H1 (cell line): ENCODE measurements around the gene IFNL2. TPM values are rescaled to one million over a fixed set of nuclear protein-coding genes. Genes with fewer than 3 reads are reported as not detected.

Experiments used
- BRCA1 ChIP-seq: IDR thresholded peaks from 2 replicates; pipeline ENCODE4 v1.6.1; 2012; ENCODE audit warnings: low read depth, low read length, improper control_type of control experiment
- CBX8 ChIP-seq: fragments of 300-800, 300-1000 bp; sonication (generic); IDR thresholded peaks from 2 replicates; pipeline ENCODE4 v1.7.1; 2016; ENCODE audit warnings: low read depth, low read length, borderline replicate concordance
- RBBP5 ChIP-seq: IDR thresholded peaks from 2 replicates; pipeline ENCODE4 v1.7.1; 2012; ENCODE audit warnings: low read depth, mild to moderate bottlenecking, inconsistent platforms, low read length, moderate library complexity, borderline replicate concordance
- polyA plus RNA-seq, 7 experiments: library from polyadenylated mRNA; depleted of rRNA in 3 of 7; stranded (reverse) in 5 of 7; unstranded in 2 of 7; fragments of >200 nt in 5 of 7; fragments of 200-250 nt in 2 of 7; gene quantifications; 1 replicate in 5 of 7; 2 replicates in 1 of 7; 4 replicates in 1 of 7; pipeline versions ENCODE4 v1.2.1 to v1.2.3, GENCODE V29; 2011 to 2013; ENCODE audit warnings: missing spikeins in 2 of 7, mixed read lengths in 2 of 7
- total RNA-seq: library from RNA; stranded (reverse); fragmentation: NEBNext Ultra II Directional; extraction: Animal tissue kit (Norgen Biotek cat#: 25700); gene quantifications from 2 replicates; pipeline ENCODE4 v1.2.1, GENCODE V29; 2021
- TF ChIP-seq, protein P1 (sequence below), 3 experiments: IDR thresholded peaks; 1 replicate in 2 of 3; 2 replicates in 1 of 3; pipeline versions ENCODE4 v1.5.1 to v1.6.1; 2011; ENCODE audit warnings: low read length in 3 of 3, mild to moderate bottlenecking in 3 of 3, inconsistent platforms in 2 of 3, low read depth in 1 of 3, moderate library complexity in 1 of 3; ENCODE audit not compliant: insufficient read depth in 1 of 3; ENCODE audit errors: control extremely low read depth in 1 of 3

Gene IFNL2
- total and polyA plus RNA-seq, 2 of the 8 experiments (the other 6 are each of a cell fraction or from before 2014, with no cell fraction given), result not detected

DNA sequence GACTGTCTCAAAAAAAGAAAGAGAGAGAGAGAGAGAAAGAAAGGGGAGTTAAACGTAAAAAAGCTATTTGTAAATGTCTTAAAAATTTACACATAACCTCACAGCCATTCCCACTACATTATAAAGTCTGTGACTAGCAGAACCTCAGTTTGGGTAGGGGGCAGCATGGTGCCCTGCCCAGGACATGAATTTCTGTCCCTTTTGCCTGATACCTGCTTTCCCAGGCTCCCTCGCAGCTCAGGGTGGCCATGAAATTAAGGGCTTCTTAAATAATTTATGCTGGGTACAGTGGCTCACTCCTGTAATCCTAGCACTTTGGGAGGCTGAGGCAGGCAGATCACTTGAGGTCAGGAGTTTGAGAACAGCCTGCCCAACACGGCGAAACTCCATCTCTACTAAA, 32.8 kb downstream of the IFNL2 start (continued):
- TF ChIP-seq BRCA1, result no peak
- TF ChIP-seq, protein P1, sequence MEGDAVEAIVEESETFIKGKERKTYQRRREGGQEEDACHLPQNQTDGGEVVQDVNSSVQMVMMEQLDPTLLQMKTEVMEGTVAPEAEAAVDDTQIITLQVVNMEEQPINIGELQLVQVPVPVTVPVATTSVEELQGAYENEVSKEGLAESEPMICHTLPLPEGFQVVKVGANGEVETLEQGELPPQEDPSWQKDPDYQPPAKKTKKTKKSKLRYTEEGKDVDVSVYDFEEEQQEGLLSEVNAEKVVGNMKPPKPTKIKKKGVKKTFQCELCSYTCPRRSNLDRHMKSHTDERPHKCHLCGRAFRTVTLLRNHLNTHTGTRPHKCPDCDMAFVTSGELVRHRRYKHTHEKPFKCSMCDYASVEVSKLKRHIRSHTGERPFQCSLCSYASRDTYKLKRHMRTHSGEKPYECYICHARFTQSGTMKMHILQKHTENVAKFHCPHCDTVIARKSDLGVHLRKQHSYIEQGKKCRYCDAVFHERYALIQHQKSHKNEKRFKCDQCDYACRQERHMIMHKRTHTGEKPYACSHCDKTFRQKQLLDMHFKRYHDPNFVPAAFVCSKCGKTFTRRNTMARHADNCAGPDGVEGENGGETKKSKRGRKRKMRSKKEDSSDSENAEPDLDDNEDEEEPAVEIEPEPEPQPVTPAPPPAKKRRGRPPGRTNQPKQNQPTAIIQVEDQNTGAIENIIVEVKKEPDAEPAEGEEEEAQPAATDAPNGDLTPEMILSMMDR (IDR thresholded peaks at IDR 0.05; ENCODE audit: control extremely low read depth in 1 of 3, insufficient read depth in 1 of 3, low read depth in 1 of 3, low read length in 3 of 3), result no peak
- TF ChIP-seq CBX8, result no peak
- no peak for TF ChIP-seq RBBP5
